ELF-1 (cell line): ENCODE data around the gene PLCE1.

Source experiments
- DNase-seq: peaks from one replicate; pipeline ENCODE4 v3.0.0-alpha.2; 2016; ENCODE audit warnings: low read depth, low spot score

PLCE1 gene

DNA sequence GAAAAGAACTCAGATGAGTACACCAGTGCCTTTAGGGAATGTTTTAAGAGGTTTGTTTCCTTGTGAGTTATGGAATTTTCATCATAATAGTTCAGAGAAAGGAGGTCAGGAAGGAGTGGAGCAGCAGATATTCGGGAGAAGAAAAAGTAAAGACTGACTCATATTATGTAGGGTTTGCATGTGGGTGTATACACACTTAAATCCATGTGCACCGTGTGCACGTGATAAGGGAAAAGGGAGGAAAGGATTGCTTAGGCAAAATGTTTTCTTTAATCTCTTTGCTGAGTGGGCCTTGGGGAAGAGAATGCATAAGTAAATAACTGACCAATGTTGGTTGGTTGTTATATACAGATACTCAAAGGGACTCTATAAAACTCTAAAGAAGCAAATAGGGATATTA lies 30.2 kb downstream of the PLCE1 start:
- DNase-seq = no peak

DNA sequence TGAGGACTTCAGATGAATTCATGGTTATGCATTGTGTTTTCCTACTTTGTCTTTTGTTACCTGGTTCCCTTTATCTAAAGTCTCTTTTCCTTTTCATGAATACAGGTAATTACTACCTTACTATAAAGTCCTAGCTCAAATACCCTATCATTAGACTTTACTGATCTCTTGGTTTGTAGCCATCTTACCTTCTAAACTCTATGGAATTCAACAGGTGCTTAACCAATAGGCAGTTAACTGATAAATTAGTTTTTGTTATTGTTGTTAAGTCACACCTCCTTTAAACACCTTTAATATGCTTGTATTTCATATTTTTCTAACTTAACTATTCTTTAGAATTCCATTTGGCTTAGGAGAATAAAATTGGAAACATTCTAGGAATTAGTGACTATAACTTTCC lies 30.7 kb downstream of the PLCE1 start:
- no peak for DNase-seq

GRCh38 chr10:94025806-94026205 lies 32.1 kb downstream of the PLCE1 start:
- no peak for DNase-seq

- DNase-seq = no peak
These were observed 33.5 kb downstream of the PLCE1 start for GRCh38 chr10:94027197-94027596.

DNA sequence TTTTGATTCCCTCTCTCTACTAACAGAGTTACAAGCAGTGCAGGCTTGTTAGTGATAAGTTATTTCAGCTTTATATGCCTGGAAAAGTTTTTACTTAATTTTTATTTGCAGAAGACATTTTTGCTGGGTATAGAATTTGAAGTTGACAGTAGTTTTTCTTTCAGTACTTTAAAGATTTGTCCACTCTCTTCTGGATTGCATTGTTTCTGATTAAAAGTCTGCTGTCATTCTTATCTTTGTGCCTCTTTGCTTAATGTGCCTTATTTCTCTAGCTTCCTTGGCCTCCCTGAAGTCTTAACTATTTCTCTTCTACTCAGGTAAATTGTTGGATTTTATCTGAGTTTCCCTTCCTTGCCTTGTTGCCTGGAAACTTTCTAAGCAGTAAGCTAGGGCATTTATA lies 36.2 kb downstream of the PLCE1 start:
- no peak for DNase-seq

DNA sequence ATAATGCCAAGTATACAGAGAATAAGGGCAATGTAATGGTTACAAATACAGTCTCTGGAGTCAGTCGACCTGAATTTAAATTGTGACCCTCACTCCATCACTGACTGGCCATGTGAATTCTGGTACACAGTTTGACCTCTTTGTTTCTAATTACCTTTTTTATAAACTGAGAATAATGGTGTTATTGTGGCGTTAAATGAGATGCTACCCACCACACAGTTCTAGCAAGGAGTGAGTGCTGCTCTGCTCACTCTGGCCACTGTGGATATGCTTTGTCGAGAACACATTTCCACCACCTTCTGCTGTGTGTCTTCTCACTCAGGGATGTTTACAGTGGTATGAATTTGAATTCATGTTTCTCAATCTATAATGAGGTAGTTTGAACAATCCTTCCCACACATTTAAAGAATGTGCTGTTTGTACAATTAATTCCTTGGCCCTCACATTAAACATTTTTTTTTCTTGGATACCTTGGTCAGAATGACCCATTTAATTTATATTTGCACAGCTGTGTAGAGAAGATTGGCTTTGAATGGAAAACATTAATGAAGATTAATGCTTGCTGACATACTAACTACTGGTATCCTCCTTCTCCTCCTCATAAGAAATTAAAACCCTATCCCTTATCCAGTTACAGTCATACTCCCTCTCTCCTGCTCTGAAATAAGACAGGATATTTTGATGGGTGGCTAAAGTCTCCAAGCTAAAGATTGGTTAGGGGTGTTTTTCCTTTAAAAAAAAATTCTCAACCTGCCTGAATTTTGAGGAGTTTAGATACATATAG lies 42.4 kb downstream of the PLCE1 start:
- DNase-seq = no peak

GRCh38 chr10:94036766-94037033 lies 43.0 kb downstream of the PLCE1 start:
- DNase-seq = no peak

DNA sequence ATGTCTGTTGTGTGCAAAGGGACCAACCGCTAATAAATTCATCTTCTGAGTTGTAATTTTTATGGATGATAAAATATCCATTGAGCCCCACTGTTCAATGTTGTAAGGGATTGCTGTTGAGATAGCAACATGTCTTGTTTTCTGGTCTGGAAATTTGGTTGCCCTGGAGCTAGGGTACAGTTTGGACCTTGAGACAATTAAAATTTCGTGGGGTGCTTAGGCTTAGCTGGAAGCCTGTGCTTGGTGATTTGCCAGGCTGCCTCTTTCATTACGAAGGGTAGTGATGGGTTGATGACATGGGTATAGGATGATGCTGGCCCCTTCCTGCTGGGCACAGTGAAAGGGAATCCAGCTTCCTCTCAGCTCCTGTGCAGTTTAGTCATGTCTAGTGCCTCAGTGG lies 43.6 kb downstream of the PLCE1 start:
- no peak for DNase-seq

DNA sequence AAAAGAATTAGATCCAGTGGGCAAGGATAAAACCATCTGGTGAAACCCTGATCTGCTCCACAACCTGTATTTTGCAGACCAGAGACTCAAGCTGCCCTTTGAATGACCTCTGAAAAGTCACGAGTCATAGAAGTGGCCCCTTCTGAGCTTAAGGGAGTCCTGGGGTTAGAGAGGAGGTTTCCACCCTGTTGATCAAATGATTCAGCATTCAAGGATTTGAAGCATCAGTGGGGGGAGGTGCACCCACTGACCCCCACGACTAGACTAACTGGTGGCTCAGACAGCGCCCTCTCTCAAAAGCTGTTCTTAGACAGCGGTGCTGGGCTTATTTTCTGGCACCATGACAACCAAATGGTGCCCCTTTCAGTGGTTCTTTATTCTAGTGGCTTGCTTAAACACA lies 44.3 kb downstream of the PLCE1 start:
- DNase-seq = peak; percentile 20

DNA sequence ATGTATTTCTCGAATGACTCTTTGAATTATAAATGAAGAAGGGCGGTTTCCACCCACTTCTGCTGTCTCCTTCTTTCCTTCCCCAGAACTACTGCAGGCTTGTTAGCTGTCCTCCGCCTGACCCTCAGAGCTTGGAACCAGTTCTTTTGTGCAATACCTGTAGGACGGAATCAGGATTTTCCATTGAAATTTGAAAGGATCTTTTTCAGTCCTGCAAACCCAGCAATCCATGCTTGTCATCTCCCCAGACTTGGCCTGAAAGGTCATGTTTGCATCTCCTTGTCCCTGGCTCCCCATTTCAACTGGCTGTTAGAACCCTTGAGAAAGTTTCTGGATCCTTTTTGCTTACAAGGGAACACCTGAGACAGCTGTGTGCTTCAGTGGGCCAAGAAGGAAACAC lies 47.5 kb downstream of the PLCE1 start:
- DNase-seq = no peak

GRCh38 chr10:94042001-94042833 lies 48.5 kb downstream of the PLCE1 start:
- peak; percentile 14 for DNase-seq

- no peak for DNase-seq
These were observed 49.1 kb downstream of the PLCE1 start for GRCh38 chr10:94042834-94043175.
